ENCODE data around the gene CCDC154. TPM values are rescaled to one million over a fixed set of nuclear protein-coding genes. Genes with fewer than 3 reads are reported as not detected.
A peak's percentile ranks its signal among the peaks of the same experiment; 100 is the strongest.

The CCDC154 gene
- total and polyA plus RNA-seq, 9 of the 15 experiments (the other 6 are each of a cell fraction or from before 2014, with no cell fraction given), result 0.15 to 1.4 (median 0.20) TPM; not detected in 5

DNA sequence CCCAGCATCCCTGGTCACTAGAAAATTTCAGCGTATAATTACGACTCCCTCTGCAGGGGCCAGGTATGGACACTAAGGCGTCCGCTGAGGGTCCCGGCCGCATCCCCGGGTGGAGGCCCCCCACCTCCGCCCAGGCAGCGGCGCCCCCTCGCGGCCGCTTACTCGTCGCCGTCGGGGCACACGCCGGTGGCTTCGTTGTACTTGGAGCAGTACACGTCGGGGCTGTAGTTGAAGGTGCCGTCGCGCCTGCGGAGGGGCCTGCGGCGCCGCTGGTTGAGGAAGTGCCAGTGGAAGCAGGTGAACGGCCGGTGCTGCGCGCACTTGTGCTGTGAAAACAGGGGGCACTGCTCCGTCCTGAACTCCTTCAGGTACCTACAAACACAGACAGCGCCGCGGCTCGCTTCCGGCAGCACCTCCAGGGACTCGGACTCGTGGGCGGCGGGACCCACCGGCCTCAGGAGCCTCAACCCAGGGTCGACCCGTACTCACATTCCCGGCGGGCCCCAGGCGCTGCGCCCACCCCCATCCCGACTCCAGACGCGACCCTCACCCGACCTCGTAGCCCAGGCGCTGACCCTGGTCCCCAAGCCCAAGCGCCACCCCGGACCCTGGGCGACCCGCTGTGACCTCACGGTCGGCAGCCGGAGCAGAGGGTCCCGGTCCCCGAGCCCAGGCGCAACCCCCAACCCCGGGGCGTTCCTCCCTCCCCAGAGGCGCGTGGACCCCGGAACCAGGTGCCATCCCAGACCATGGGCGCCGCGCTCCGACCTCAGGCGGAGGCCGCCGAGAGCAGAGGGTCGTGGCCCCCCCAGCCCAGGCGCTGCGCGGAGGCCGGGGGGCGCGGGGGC lies 30.4 kb downstream of the CCDC154 start (continued):
- TF ChIP-seq ZNF699 (CRISPR knock-in tag; IDR thresholded peaks at IDR 0.05; ENCODE audit: insufficient replicate concordance) (no peak), POU5F1 (IDR thresholded peaks at IDR 0.05; ENCODE audit: borderline replicate concordance, low read depth, low read length, partially characterized antibody) (no peak), NR0B1 (IDR thresholded peaks at IDR 0.05; ENCODE audit: partially characterized antibody) (no peak), XRCC5 (IDR thresholded peaks at IDR 0.05; ENCODE audit: low read depth, low read length) (no peak), ATF1 (CRISPR knock-in tag; IDR thresholded peaks at IDR 0.05) (no peak), ATF1 (tag; IDR thresholded peaks at IDR 0.05) (peak; percentile 31), ZNF232 (CRISPR knock-in tag; IDR thresholded peaks at IDR 0.05) (0 out of 2 replicates have a peak, but pooled peaks have one; percentile 40), TCF7 (IDR thresholded peaks at IDR 0.05; ENCODE audit: borderline replicate concordance) (no peak), GTF3C2 (IDR thresholded peaks at IDR 0.05; ENCODE audit: borderline replicate concordance, extremely low read depth, insufficient read length) (no peak), POLR2AphosphoS2 (IDR thresholded peaks at IDR 0.05; ENCODE audit: low read length) (no peak), ATF3 (IDR thresholded peaks at IDR 0.05) (no peak), ATF3 (CRISPR knock-in tag; conservative IDR thresholded peaks at IDR 0.05) (no peak), ZNF134 (CRISPR knock-in tag; conservative IDR thresholded peaks at IDR 0.05) (no peak), TRIM28 (IDR thresholded peaks at IDR 0.05) (peak; percentile 32; the same call in 1 of the 2 replicates), GABPB1 (CRISPR knock-in tag; IDR thresholded peaks at IDR 0.05) (peak; percentile 79), FOXA3 (CRISPR knock-in tag; conservative IDR thresholded peaks at IDR 0.05 in 1 of 2, IDR thresholded peaks at IDR 0.05 in 1 of 2) (no peak), RB1 (IDR thresholded peaks at IDR 0.05; ENCODE audit: low read depth) (peak; percentile 75), ZNF212 (CRISPR knock-in tag; IDR thresholded peaks at IDR 0.05) (no peak), YY1 (IDR thresholded peaks at IDR 0.05; ENCODE audit: borderline replicate concordance in 1 of 3, control insufficient read depth in 1 of 3, extremely low read depth in 1 of 3, insufficient read depth in 3 of 3, insufficient read length in 1 of 3, insufficient replicate concordance in 2 of 3, low read depth in 1 of 3, low read length in 2 of 3) (peak in 1 of 3 experiments; percentile 50), NR1H2 (CRISPR knock-in tag; IDR thresholded peaks at IDR 0.05) (no peak)
- TF ChIP-seq, protein P1, sequence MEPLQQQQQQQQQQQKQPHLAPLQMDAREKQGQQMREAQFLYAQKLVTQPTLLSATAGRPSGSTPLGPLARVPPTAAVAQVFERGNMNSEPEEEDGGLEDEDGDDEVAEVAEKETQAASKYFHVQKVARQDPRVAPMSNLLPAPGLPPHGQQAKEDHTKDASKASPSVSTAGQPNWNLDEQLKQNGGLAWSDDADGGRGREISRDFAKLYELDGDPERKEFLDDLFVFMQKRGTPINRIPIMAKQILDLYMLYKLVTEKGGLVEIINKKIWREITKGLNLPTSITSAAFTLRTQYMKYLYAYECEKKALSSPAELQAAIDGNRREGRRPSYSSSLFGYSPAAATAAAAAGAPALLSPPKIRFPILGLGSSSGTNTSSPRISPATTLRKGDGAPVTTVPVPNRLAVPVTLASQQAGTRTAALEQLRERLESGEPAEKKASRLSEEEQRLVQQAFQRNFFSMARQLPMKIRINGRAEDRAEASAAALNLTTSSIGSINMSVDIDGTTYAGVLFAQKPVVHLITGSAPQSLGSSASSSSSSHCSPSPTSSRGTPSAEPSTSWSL (CRISPR knock-in tag; IDR thresholded peaks at IDR 0.05; ENCODE audit: borderline replicate concordance), result no peak
